HCEC 1CT (cell line): ENCODE results near the gene PLEKHG7.
A peak's percentile ranks its signal among the peaks of the same experiment; 100 is the strongest.
"Not testable (repeated sequence)": the region's sequence is repeated elsewhere in the genome, so short reads cannot be mapped to it uniquely, and the experiment has no call there.

ENCODE experiments used
- DNase-seq: peaks from one replicate; pipeline ENCODE4 v3.0.0-alpha.2; 2017

Gene PLEKHG7

GRCh38 chr12:92753976-92754885 is 51.4 kb downstream of the PLEKHG7 start:
- DNase-seq = no peak

GRCh38 chr12:92756898-92757596 is 54.3 kb downstream of the PLEKHG7 start:
- no peak for DNase-seq

- DNase-seq = no peak
These were observed 54.9 kb downstream of the PLEKHG7 start for GRCh38 chr12:92757597-92758121.

- DNase-seq = peak; percentile 98
These were observed 57.0 kb downstream of the PLEKHG7 start for GRCh38 chr12:92759634-92760268.

- no peak for DNase-seq
These were observed 60.0 kb downstream of the PLEKHG7 start for GRCh38 chr12:92762773-92763172.

- DNase-seq = no peak
These were observed 62.0 kb downstream of the PLEKHG7 start for GRCh38 chr12:92764831-92765230.

GRCh38 chr12:92765871-92766270 is 63.1 kb downstream of the PLEKHG7 start:
- DNase-seq = no peak

GRCh38 chr12:92769124-92769901 is 66.5 kb downstream of the PLEKHG7 start:
- no peak for DNase-seq

- DNase-seq = no peak
These were observed 68.2 kb downstream of the PLEKHG7 start for GRCh38 chr12:92771001-92771400.

GRCh38 chr12:92775416-92775815 is 72.6 kb downstream of the PLEKHG7 start:
- DNase-seq = no peak

GRCh38 chr12:92778525-92778924 is 75.7 kb downstream of the PLEKHG7 start:
- DNase-seq = no peak

- DNase-seq = peak; percentile 21
These were observed 77.1 kb downstream of the PLEKHG7 start for GRCh38 chr12:92779902-92780301.

- no peak for DNase-seq
These were observed 81.6 kb downstream of the PLEKHG7 start for GRCh38 chr12:92784356-92784755.

- DNase-seq = peak; percentile 73
These were observed 82.2 kb downstream of the PLEKHG7 start for GRCh38 chr12:92784797-92785562.

GRCh38 chr12:92785563-92785950 is 82.8 kb downstream of the PLEKHG7 start:
- DNase-seq = no peak

GRCh38 chr12:92786045-92786444 is 83.3 kb downstream of the PLEKHG7 start:
- DNase-seq = peak; percentile 47

- not testable (repeated sequence) for DNase-seq
These were observed 91.6 kb downstream of the PLEKHG7 start for GRCh38 chr12:92794356-92794755.

- no peak for DNase-seq
These were observed 92.0 kb downstream of the PLEKHG7 start for GRCh38 chr12:92794814-92795213.

- peak; percentile 39 for DNase-seq
These were observed 93.9 kb downstream of the PLEKHG7 start for GRCh38 chr12:92796650-92797049.

GRCh38 chr12:92802906-92803305 is 100.1 kb downstream of the PLEKHG7 start:
- no peak for DNase-seq

GRCh38 chr12:92803903-92804302 is 101.1 kb downstream of the PLEKHG7 start:
- no peak for DNase-seq

GRCh38 chr12:92810370-92810769 is 107.6 kb downstream of the PLEKHG7 start:
- DNase-seq = no peak
